ENCODE data around the gene GAREM1. TPM values are rescaled to one million over a fixed set of nuclear protein-coding genes. Genes with fewer than 3 reads are reported as not detected.

The GAREM1 gene
- polyA plus RNA-seq, 6 donors from 2014 or later, result 0.66 to 1.8 (median 0.77) TPM; not detected in 3

DNA sequence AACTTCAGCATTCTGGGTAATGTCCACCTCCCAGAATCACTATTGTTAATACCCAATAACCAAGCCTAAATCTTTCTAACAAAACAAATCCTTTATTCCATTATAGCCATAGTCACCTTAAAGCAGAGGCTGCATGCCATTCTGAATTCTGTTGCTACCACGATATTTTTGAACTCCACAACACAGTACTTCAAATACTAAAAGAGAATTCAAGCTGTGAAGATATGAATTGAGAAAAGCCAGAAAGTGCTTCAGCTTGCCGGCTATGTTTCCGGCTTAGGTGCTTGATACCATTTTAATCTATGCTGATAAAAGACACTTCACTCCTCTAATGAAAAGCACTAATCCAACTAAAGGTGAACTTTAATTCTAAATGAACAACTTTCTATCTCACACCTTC is 41.3 kb downstream of the GAREM1 start:
- ATAC-seq (ENCODE audit: low read depth in 2 of 2) (no peak), DNase-seq (no peak)
- peaks cover 2 to 31% (median 24%) of the 10 kb centered on the region in 7 donors for H3K9me3 Mint-ChIP-seq
- no peak overlapping the region for H3K27ac Mint-ChIP-seq
- H3K4me3 Mint-ChIP-seq, result no peak overlapping the region
- no peaks in the 10 kb centered on the region for H3K4me1 Mint-ChIP-seq
- no peaks in the 10 kb centered on the region for H3K36me3 Mint-ChIP-seq
- H3K27me3 Mint-ChIP-seq, result peaks cover 22 to 29% (median 24%) of the 10 kb centered on the region in 3 donors

DNA sequence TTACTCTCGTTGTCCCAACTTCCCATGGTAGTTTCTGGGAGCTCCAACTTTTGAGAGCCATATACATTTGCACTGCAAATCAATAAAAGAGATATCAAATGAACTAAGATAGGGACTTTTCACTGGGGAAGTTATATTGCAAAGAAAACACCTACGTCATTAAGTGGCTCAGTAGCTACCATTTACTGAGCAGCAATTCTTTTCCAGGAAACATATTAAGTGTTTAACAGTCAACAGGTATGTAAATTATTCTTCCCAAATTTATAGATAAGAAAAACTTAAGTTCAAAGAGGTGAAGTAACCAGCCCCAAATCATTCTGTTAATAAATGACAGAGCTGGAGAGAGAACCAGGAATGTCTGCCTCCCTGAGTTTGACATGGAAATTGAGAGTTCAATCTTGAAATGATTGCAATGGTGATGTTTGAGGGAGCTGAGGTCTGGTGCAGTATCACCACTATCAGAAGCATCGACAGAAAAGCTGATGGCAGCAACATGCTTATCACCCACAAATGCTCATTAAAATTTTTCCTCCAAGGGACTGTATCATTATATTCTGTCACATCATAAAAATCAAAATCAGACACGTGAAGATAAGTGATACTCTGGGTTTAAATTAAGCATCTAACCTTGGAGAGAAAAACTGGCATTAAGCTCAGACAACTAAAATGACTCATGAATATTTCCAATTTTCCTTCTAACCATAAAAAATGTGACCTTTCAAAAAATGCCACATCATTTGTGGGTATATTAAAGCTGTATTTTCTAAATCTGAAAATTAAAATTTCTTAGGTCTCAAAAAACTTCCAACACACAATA is 43.4 kb downstream of the GAREM1 start:
- Mint-ChIP-seq H3K4me3 (no peak overlapping the region), H3K4me1 (no peaks in the 10 kb centered on the region), H3K27me3 (peaks cover 14 to 20% (median 14%) of the 10 kb centered on the region in 3 donors), H3K9me3 (peaks cover 2 to 24% (median 21%) of the 10 kb centered on the region in 7 donors), H3K36me3 (no peaks in the 10 kb centered on the region), H3K27ac (no peak overlapping the region)
- ATAC-seq (ENCODE audit: low read depth in 2 of 2) (no peak), DNase-seq (no peak)

DNA sequence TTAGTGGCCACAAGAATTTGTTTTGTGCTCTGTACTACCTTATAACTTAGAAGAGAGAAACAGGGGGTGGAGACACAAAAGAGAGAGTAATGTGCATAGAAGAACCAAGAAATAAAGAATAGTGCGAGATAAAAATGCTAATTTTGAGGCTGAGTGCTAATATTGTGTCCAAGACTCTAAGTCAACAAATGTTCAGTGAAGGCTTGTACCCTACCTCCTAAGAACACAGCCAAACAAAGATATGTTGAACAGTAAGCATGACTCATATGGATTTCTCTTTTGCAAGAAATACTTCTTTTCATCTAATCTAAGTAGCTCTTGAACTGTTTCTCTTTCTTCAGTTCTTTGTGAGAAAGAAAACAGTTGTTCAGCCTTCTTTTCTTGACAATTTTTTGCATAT is 45.2 kb downstream of the GAREM1 start:
- no peak for DNase-seq
- Mint-ChIP-seq H3K27me3 (peaks cover 7 to 14% (median 8%) of the 10 kb centered on the region in 3 donors), H3K4me3 (no peak overlapping the region), H3K9me3 (peaks cover 0 to 8% (median 3%) of the 10 kb centered on the region in 7 donors), H3K27ac (no peak overlapping the region), H3K36me3 (no peaks in the 10 kb centered on the region), H3K4me1 (no peaks in the 10 kb centered on the region)
- ATAC-seq (ENCODE audit: low read depth in 2 of 2), result no peak

DNA sequence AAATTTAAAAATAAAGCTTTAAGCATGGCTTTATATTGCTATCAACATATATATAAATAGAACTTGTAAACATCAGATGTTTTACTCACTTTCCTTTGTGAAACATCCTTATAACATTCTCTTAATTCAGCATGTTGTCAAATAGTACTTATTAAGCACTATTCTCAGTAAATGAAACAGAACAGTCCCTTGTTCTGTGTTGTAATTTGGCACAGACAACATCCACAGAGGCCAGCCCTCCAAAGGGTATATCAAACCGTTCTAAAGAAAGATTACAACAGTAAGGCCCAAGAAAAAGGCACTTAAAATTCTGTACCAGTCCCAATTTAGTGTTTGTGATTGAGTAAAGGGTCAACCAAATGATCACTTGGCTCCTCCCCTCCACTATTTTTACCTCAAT is 46.0 kb downstream of the GAREM1 start:
- DNase-seq, result no peak
- H3K9me3 Mint-ChIP-seq, result peaks cover 0 to 4% (median 0%) of the 10 kb centered on the region in 7 donors
- no peaks in the 10 kb centered on the region for H3K36me3 Mint-ChIP-seq
- H3K27me3 Mint-ChIP-seq, result peaks cover under 1 to 9% (median 6%) of the 10 kb centered on the region in 3 donors
- no peak for ATAC-seq (ENCODE audit: low read depth in 2 of 2)
- H3K27ac Mint-ChIP-seq, result no peak overlapping the region
- H3K4me3 Mint-ChIP-seq, result no peak overlapping the region
- H3K4me1 Mint-ChIP-seq, result no peaks in the 10 kb centered on the region

DNA sequence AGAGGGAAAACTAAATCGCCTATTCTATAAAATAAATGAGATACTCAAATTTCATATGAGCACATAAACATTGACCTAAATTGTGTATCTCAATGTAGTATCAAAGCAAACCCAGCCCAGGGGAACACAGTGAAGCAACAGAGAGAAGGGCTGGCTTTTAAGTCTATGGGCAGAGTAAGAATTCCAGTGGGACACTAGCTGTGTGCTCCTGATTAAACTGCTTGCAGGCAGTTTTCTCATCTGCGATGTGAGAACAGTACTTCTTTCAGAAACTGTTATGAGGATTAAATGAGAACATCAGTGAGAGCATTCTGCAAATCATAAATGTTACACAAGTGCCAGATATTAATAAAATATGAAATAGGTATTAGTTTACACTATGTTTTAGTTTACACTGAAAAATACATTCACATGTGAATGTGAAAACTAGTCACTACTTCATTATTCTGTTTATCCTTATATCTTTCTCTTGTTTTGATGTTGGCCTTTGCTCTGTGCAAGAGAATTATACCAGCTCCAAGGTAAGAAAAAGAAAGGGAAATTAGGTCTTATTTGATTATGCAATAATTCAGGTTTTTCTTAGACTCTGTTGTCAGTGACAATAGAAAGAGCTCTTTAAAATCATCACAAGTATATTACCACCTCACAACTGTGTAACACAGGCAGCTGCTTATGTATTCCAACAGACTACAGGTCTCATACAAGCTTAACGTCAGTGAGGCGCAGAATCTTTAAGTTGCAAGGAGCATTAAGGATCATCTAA is 47.5 kb downstream of the GAREM1 start:
- Mint-ChIP-seq H3K36me3 (no peaks in the 10 kb centered on the region), H3K27ac (no peak overlapping the region), H3K4me3 (no peak overlapping the region), H3K9me3 (peaks cover 0 to 3% (median 0%) of the 10 kb centered on the region in 7 donors), H3K27me3 (no peaks in the 10 kb centered on the region), H3K4me1 (no peaks in the 10 kb centered on the region)
- ATAC-seq (ENCODE audit: low read depth in 2 of 2) (no peak), DNase-seq (no peak)

DNA sequence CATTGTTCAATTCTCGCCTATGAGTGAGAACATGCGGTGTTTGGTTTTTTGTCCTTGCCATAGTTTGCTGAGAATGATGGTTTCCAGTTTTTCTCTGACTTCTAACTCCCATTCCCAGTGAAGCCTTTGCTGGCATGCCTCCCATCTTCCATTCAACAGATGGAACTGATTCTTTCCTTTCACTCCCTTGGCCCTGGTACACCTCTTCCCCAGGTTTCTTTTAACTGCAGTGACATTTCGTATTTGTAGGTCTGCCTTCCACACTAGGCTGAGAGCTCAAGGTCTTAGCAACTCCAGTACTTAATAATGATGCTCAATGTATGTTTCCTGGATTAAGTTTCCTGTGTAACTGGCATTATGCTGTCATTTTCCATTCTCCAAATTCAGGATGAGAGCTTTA is 48.5 kb downstream of the GAREM1 start:
- H3K27me3 Mint-ChIP-seq, result no peaks in the 10 kb centered on the region

DNA sequence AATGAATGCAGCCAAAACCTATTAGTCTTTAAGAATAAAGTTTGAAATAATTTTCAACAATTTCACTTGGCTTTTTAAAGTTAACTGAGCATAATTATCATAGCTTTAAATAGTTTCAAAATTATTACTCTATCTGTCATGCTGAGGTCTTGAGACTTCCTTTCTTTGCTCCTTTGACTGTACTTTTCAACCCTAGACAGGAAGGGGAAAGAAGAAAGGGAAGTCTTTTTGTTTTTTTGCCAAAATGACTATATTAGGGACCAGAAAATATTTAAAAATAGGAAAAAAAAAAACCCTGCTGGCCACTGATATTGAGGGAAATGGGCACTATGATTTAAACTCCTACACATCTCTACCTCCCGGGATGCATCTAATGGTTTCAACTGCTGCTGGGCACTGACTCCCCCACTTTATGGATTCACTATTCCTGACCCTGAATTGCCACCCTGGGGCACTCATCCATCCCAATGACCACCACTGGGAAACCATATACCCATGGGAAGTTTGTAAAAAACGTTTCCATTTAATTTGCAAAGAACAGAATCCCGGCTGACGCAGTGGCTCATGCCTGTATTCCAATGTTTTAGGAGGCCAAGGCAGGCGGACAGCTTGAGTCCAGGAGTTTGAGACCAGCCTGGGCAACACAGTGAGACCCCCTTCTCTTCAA is 50.5 kb downstream of the GAREM1 start:
- H3K9me3 Mint-ChIP-seq, result peaks cover 0 to 8% (median 1%) of the 10 kb centered on the region in 7 donors
- ATAC-seq (ENCODE audit: low read depth in 2 of 2) (no peak), DNase-seq (no peak)
- H3K36me3 Mint-ChIP-seq, result no peaks in the 10 kb centered on the region
- no peaks in the 10 kb centered on the region for H3K27me3 Mint-ChIP-seq
- no peak overlapping the region for H3K4me3 Mint-ChIP-seq
- H3K4me1 Mint-ChIP-seq, result no peaks in the 10 kb centered on the region
- no peak overlapping the region for H3K27ac Mint-ChIP-seq

More for the DNA sequence above, 48.5 kb downstream of the GAREM1 start:
- ATAC-seq (ENCODE audit: low read depth in 2 of 2) (no peak), DNase-seq (no peak)
- no peak overlapping the region for H3K27ac Mint-ChIP-seq
- no peaks in the 10 kb centered on the region for H3K4me1 Mint-ChIP-seq
- no peaks in the 10 kb centered on the region for H3K36me3 Mint-ChIP-seq
- peaks cover 0 to 4% (median 1%) of the 10 kb centered on the region in 7 donors for H3K9me3 Mint-ChIP-seq
- no peak overlapping the region for H3K4me3 Mint-ChIP-seq

DNA sequence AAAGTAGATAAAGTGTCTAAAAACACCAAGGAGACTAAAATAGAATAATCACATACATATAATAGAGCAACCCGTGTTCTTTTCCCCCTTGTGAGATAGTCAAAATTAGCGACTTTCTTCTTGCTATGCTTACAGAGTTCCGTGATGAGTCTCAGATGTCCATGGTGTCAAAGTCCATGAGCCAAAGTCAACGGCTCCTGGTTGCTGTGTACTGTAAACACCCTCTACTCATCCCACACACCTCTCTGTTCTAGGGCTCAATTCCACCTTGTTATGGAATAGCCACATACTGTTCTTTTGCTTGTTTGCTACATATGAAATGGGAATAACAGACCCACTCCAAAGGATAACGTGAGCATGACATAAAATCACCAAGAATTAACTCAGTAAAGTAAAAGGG is 52.5 kb downstream of the GAREM1 start:
- no peak overlapping the region for H3K4me3 Mint-ChIP-seq
- H3K27ac Mint-ChIP-seq, result no peak overlapping the region
- DNase-seq (no peak), ATAC-seq (ENCODE audit: low read depth in 2 of 2) (no peak)
- no peaks in the 10 kb centered on the region for H3K4me1 Mint-ChIP-seq
- peaks cover 0 to 8% (median 1%) of the 10 kb centered on the region in 7 donors for H3K9me3 Mint-ChIP-seq
- no peaks in the 10 kb centered on the region for H3K36me3 Mint-ChIP-seq
- peaks cover 0 to 4% (median 0%) of the 10 kb centered on the region in 3 donors for H3K27me3 Mint-ChIP-seq

DNA sequence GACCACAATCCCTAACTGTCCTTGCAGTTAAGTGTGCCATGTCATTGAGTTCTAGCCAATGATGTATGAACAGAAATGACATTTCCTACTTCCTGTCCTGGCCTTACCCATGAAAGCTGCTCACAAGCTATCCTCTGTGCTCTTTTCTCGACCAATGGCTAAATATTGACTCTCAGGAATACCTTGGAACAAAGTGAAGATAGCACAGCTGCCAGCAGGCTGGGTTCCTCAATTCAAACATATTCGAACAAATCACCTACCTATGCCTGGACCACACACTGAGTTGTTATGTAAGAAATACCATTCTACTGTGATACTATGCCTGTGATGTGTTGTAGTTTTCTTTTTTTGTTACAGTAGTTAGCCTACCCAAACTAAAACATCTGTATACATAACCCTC is 65.1 kb downstream of the GAREM1 start:
- DNase-seq (no peak), ATAC-seq (ENCODE audit: low read depth in 2 of 2) (no peak)
- no peaks in the 10 kb centered on the region for H3K36me3 Mint-ChIP-seq
- peaks cover 0 to 4% (median 0%) of the 10 kb centered on the region in 7 donors for H3K9me3 Mint-ChIP-seq
- no peak overlapping the region for H3K4me3 Mint-ChIP-seq
- H3K27me3 Mint-ChIP-seq, result peaks cover 8 to 9% (median 8%) of the 10 kb centered on the region in 3 donors
- no peak overlapping the region for H3K27ac Mint-ChIP-seq
- no peaks in the 10 kb centered on the region for H3K4me1 Mint-ChIP-seq

DNA sequence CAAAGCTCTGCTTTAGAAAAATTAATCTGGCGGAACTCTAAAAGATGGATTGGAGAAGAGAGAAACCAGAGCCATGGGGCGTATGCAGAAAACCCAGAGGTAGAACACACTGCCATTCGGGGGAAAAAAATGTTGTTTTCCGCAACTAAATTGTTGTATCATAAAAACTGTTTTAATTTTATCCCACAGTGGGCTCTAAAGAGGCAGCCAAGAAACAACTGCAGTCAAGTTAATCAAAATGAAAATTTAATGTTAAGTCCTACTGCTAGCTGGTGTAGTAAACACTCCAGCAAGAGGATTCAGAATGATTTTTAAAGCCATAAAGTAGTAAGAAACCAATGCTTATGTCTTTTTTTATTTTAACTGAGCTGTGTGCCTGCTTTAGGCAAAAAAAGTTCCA is 69.1 kb downstream of the GAREM1 start:
- ATAC-seq (ENCODE audit: low read depth in 2 of 2), result no peak
- peaks cover 0 to 11% (median 8%) of the 10 kb centered on the region in 3 donors for H3K27me3 Mint-ChIP-seq
- no peaks in the 10 kb centered on the region for H3K4me1 Mint-ChIP-seq
- no peak overlapping the region for H3K27ac Mint-ChIP-seq
- peaks cover 0 to 16% (median 9%) of the 10 kb centered on the region in 7 donors for H3K9me3 Mint-ChIP-seq
- no peaks in the 10 kb centered on the region for H3K36me3 Mint-ChIP-seq
- DNase-seq, result no peak
- no peak overlapping the region for H3K4me3 Mint-ChIP-seq

DNA sequence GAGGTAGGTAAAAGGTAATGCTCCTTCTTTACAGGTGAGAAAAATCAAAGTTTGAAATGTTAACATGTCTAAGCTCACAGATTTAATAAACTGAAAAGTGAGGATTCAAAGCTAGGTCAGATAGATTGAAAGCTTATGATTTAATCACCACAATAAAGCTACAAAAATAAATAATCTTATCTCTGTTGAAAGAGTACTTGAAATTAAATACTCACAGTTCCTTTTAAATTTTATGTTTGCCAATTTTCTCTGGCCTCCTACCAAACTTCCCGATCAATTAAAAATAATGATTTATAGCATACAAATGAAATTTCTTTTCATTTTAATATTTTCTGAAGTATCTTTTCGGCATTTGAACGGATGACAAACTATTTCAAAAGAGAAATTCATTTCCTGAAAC is 77.3 kb downstream of the GAREM1 start:
- Mint-ChIP-seq H3K27me3 (peaks cover 13 to 17% (median 16%) of the 10 kb centered on the region in 3 donors), H3K4me1 (no peaks in the 10 kb centered on the region), H3K9me3 (peaks cover 0 to 23% (median 3%) of the 10 kb centered on the region in 7 donors), H3K27ac (no peak overlapping the region), H3K36me3 (no peaks in the 10 kb centered on the region), H3K4me3 (no peak overlapping the region)
- ATAC-seq (ENCODE audit: low read depth in 2 of 2) (no peak), DNase-seq (no peak)

DNA sequence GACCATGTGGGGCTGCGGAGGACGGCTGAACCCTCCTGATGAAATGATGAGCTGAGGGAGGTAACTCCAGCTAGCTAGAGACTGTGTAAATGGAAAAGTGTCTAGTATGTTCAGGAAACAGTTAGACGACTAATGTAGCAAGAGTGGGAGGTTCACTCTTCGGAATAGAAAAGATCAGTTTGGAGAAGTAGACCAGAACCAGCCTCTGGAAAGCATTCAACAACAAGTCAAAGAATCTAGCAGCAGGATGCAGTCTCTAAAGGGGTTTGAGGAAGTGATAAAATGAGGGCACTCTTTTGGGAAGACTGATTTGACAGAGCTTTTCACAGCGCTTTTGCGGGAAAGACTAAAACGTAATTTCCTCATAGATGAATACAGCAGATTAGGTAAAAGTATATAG is 79.6 kb downstream of the GAREM1 start:
- Mint-ChIP-seq H3K4me3 (no peak overlapping the region), H3K4me1 (no peaks in the 10 kb centered on the region), H3K27me3 (peaks cover 13 to 25% (median 17%) of the 10 kb centered on the region in 3 donors), H3K27ac (no peak overlapping the region), H3K9me3 (peaks cover 0 to 6% (median 0%) of the 10 kb centered on the region in 7 donors), H3K36me3 (no peaks in the 10 kb centered on the region)
- DNase-seq (no peak), ATAC-seq (ENCODE audit: low read depth in 2 of 2) (no peak)

DNA sequence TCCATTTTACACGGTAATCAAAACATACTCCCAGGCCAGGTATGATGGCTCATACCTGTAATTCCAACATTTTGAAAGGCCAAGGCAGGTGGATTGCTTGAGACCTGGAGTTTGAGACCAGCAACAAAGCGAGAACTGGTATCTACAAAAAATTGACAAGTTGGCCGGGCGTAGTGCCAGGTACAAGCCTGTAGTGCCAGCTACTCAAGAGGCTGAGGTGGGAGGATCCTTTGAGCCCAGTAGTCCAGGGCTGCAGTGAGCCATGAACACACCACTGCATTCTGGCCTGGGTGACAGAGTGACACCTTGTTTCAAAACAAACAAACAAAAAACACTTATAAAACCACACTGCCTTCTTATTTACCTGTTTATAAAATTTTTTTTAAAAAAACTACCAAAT is 80.8 kb downstream of the GAREM1 start:
- no peaks in the 10 kb centered on the region for H3K36me3 Mint-ChIP-seq
- H3K27me3 Mint-ChIP-seq, result peaks cover 11 to 26% (median 13%) of the 10 kb centered on the region in 3 donors
- H3K4me3 Mint-ChIP-seq, result no peak overlapping the region
- H3K27ac Mint-ChIP-seq, result no peak overlapping the region
- no peaks in the 10 kb centered on the region for H3K9me3 Mint-ChIP-seq
- H3K4me1 Mint-ChIP-seq, result no peaks in the 10 kb centered on the region
- DNase-seq (no peak), ATAC-seq (ENCODE audit: low read depth in 2 of 2) (no peak)
